ENCODE measurements around the gene FOXJ3. TPM values are rescaled to one million over a fixed set of nuclear protein-coding genes. Genes with fewer than 3 reads are reported as not detected.

The FOXJ3 gene
- total and polyA plus RNA-seq, 2 of the 4 experiments (the other 2 are of a cell fraction), result 16.7 to 30.5 TPM

DNA sequence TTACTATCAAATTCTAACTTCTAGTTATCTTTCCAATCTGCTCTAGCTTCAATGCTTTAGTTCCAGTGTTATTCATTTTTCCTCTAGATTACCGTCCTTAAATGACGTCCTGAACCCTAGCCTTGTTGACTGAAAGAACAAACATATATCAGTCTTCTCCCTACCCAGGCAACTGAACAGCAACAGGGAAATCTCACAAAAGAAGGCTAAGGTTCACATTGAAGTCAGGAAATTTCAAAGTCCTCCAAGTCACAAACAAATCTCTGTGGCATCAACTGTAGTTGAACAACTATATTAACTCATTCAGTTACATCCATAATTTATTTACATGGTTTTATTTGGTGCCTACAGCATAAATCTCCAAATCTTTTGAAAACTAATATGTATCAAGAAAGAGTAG, 19.5 kb downstream of the FOXJ3 start:
- no peak overlapping the region for H2AK9ac ChIP-seq (replicated peaks; ENCODE audit: low read depth, low read length, poor library complexity)
- H2AK5ac ChIP-seq (ENCODE audit: low read depth, low read length), result no peak overlapping the region
- no peak overlapping the region for H2BK15ac ChIP-seq (ENCODE audit: low read depth, low read length)
- no peak overlapping the region for H2BK20ac ChIP-seq (ENCODE audit: low read depth, low read length)
- H2AFZ ChIP-seq (replicated peaks; ENCODE audit: low read length, poor library complexity), result no peak overlapping the region
- H3K4me1 ChIP-seq (ENCODE audit: control insufficient read depth, insufficient read depth, low read length), result peaks cover 6% of the 10 kb centered on the region
- H3K4me3 ChIP-seq (ENCODE audit: insufficient read depth, low read depth, low read length), result no peak overlapping the region
- H4K8ac ChIP-seq (ENCODE audit: low read depth in 2 of 2, low read length in 2 of 2), result no peak overlapping the region
- H3K4ac ChIP-seq (ENCODE audit: low read depth, low read length), result no peak overlapping the region
- no TSS peak for BruUV-seq (replicated peaks)
- H3K79me1 ChIP-seq (ENCODE audit: low read depth in 1 of 2, low read length in 2 of 2), result peaks cover 16 to 65% of the 10 kb centered on the region in 2 experiments
- no peaks in the 10 kb centered on the region for H3K36me3 ChIP-seq (ENCODE audit: control insufficient read depth, insufficient read depth, low read length)
- no peak overlapping the region for H4K91ac ChIP-seq (ENCODE audit: insufficient read depth, low read depth, low read length)
- H3K14ac ChIP-seq (replicated peaks; ENCODE audit: low read depth, low read length), result no peak overlapping the region
- peaks cover 86% of the 10 kb centered on the region for H4K20me1 ChIP-seq (ENCODE audit: insufficient read depth, low read length)
- POLR2A ChIA-PET (ENCODE audit: unreplicated experiment), result no interaction called here
- no peak for ATAC-seq (ENCODE audit: low read depth)
- no peak overlapping the region for H3K23ac ChIP-seq (ENCODE audit: low read depth, low read length)
- H3K4me2 ChIP-seq (ENCODE audit: low read depth, low read length), result no peak overlapping the region
- peaks cover 10% of the 10 kb centered on the region for H3K9me1 ChIP-seq (ENCODE audit: insufficient read depth, low read length)
- H2BK5ac ChIP-seq (ENCODE audit: low read depth, low read length, poor library complexity, severe bottlenecking), result no peak overlapping the region
- no peak overlapping the region for H2BK120ac ChIP-seq (ENCODE audit: low read depth, low read length)
- no peak for DNase-seq
- TF ChIP-seq, protein P1, sequence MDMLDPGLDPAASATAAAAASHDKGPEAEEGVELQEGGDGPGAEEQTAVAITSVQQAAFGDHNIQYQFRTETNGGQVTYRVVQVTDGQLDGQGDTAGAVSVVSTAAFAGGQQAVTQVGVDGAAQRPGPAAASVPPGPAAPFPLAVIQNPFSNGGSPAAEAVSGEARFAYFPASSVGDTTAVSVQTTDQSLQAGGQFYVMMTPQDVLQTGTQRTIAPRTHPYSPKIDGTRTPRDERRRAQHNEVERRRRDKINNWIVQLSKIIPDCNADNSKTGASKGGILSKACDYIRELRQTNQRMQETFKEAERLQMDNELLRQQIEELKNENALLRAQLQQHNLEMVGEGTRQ (IDR thresholded peaks at IDR 0.05; ENCODE audit: low read depth, low read length), result no peak
- TF ChIP-seq, protein P2, sequence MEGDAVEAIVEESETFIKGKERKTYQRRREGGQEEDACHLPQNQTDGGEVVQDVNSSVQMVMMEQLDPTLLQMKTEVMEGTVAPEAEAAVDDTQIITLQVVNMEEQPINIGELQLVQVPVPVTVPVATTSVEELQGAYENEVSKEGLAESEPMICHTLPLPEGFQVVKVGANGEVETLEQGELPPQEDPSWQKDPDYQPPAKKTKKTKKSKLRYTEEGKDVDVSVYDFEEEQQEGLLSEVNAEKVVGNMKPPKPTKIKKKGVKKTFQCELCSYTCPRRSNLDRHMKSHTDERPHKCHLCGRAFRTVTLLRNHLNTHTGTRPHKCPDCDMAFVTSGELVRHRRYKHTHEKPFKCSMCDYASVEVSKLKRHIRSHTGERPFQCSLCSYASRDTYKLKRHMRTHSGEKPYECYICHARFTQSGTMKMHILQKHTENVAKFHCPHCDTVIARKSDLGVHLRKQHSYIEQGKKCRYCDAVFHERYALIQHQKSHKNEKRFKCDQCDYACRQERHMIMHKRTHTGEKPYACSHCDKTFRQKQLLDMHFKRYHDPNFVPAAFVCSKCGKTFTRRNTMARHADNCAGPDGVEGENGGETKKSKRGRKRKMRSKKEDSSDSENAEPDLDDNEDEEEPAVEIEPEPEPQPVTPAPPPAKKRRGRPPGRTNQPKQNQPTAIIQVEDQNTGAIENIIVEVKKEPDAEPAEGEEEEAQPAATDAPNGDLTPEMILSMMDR (conservative IDR thresholded peaks at IDR 0.05; ENCODE audit: low read depth, low read length), result no peak
- no peak for TF ChIP-seq MXI1 (IDR thresholded peaks at IDR 0.05; ENCODE audit: borderline replicate concordance, low read depth, low read length)
- no peak for TF ChIP-seq FOS (IDR thresholded peaks at IDR 0.05; ENCODE audit: low read depth, low read length)
- TF ChIP-seq RAD21 (IDR thresholded peaks at IDR 0.05; ENCODE audit: low read length), result no peak
- TF ChIP-seq CHD1 (IDR thresholded peaks at IDR 0.05; ENCODE audit: low read depth, low read length), result no peak
- TF ChIP-seq SMC3 (IDR thresholded peaks at IDR 0.05; ENCODE audit: low read depth, low read length), result no peak
- TF ChIP-seq ELK1 (IDR thresholded peaks at IDR 0.05; ENCODE audit: borderline replicate concordance, low read depth, low read length), result no peak
- in situ Hi-C loops (cut with MboI; ENCODE audit: low sequenced_read_pairs), result no loop called here
- intact Hi-C loops (cut with micrococcal nuclease), result no loop called here
- dilution Hi-C loops (cut with HindIII; ENCODE audit: low sequenced_read_pairs, unreplicated experiment), result no loop called here
- H3K27me3 ChIP-seq (ENCODE audit: control insufficient read depth, insufficient read depth, low read length), result no peaks in the 10 kb centered on the region
- CTCF ChIA-PET, result interaction anchor here (0.6 to 2.1 kb wide), 2 partner anchors 13 to 64 kb away, joined by 4 to 7 read pairs; no protein-coding TSS in a partner anchor
- WGBS, 2 experiments (ENCODE audit: extremely low coverage in 2 of 2, insufficient read length in 1 of 2), result 48% methylated on average over 2 of the region's 2 CpGs; no CpG with 5 or more reads in 1 of the 2 experiments
- H3K56ac ChIP-seq (ENCODE audit: extremely low read depth, insufficient read depth, low read length), result no peak overlapping the region
- H3K18ac ChIP-seq (ENCODE audit: low read depth, low read length), result no peak overlapping the region
- no peak overlapping the region for H3K9ac ChIP-seq (ENCODE audit: low read depth, low read length)
- no peak overlapping the region for H3K27ac ChIP-seq (ENCODE audit: insufficient read depth, low read length)
- no peak overlapping the region for H4K5ac ChIP-seq (ENCODE audit: low read depth, low read length)
- H3K9me3 ChIP-seq (ENCODE audit: control insufficient read depth, insufficient read depth, low read length), result no peaks in the 10 kb centered on the region

All from IMR-90 (cell line).